ENCODE results near the gene IPO5.
"Not testable (repeated sequence)": the region's sequence is repeated elsewhere in the genome, so short reads cannot be mapped to it uniquely, and the experiment has no call there.

Gene IPO5

DNA sequence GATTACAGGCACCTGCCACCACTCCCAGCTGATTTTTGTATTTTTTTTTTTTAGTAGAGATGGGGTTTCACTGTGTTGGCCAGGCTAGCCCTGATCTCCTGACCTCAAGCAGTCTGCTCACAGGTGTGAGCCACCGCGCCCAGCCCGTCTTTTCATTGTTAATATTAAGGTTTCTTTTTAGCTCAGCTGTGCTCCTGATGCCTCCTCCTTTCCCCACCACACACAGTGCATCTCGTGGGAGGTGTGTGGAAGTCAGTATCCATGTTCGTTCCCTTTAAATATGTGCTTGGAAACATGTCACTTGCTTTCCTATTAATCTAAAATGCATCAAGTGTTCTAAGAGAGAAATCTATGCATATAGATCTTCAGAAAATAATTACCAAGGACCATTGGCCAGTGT is 53.5 kb downstream of the IPO5 start:
- no peak for DNase-seq (ENCODE audit: insufficient read length, low spot score)
- FAIRE-seq = peak; percentile 36
- TF ChIP-seq POLR2A (IDR thresholded peaks at IDR 0.05; ENCODE audit: low read depth, low read length) = no peak

DNA sequence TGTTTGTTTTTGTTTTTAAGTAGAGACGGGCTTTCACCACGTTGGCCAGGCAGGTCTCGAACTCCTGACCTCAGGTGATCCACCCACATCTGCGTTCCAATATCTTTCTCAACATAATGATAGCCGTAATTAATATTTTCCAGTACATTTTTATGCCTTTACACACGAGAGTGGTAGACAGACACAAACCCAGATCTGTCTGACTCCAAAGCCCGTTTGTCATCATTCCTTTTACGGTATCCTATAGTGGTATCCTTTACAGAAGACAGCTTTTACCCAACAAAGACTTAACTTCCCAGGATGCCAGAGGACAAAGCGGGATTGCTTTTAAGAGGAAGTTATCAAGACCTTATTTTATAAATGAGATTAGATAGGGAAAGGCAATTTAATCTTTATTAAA is 59.8 kb downstream of the IPO5 start:
- TF ChIP-seq POLR2A (IDR thresholded peaks at IDR 0.05; ENCODE audit: low read depth, low read length) = no peak
- FAIRE-seq (no peak), DNase-seq (ENCODE audit: insufficient read length, low spot score) (no peak)

DNA sequence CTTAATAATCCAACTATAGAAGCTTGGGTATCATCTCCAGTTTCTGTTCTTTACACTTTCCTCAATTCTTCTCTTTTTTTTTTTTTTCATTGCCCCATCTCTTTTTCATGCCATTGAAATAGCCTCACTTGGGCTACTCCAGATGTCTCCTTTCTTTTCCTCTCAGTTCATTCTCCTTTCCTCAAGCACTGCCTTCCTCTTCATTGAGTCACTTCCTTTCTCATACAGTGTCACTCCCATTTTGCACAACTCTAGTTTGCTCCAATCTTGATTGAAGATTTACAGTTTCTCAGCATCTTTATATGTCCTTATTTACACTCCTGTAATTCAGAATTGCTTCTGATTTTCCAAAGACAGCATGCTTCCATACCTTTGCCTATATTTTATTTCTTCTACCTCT is 61.3 kb downstream of the IPO5 start:
- no peak for TF ChIP-seq POLR2A (IDR thresholded peaks at IDR 0.05; ENCODE audit: low read depth, low read length)
- FAIRE-seq (peak; percentile 97), DNase-seq (ENCODE audit: insufficient read length, low spot score) (peak; percentile 23)

GRCh38 chr13:98018293-98018692 is 64.8 kb downstream of the IPO5 start:
- FAIRE-seq = peak; percentile 50
- no peak for DNase-seq (ENCODE audit: insufficient read length, low spot score)
- TF ChIP-seq POLR2A (IDR thresholded peaks at IDR 0.05; ENCODE audit: low read depth, low read length) = no peak

DNA sequence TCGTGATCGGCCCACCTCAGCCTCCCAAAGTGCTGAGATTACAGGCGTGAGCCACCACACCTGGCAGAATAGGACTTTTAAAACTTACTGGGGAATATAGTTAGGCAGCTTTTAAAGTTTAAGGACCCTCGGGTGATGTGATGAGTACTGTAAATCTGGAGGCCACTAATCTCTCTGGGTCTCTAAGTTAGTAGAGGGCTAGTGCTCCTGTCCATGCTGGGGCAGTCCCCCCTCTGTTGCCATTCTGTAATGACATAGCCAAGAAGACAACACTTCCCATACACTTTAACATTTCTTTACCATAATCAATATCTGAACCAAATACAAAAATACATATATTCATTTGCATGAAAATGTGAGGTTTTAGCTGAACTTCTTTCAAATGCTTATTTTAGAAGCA is 65.7 kb downstream of the IPO5 start:
- FAIRE-seq (no peak), DNase-seq (ENCODE audit: insufficient read length, low spot score) (no peak)
- no peak for TF ChIP-seq POLR2A (IDR thresholded peaks at IDR 0.05; ENCODE audit: low read depth, low read length)

GRCh38 chr13:98020271-98020670 is 66.8 kb downstream of the IPO5 start:
- TF ChIP-seq POLR2A (IDR thresholded peaks at IDR 0.05; ENCODE audit: low read depth, low read length) = no peak
- peak; percentile 84 for FAIRE-seq
- no peak for DNase-seq (ENCODE audit: insufficient read length, low spot score)

GRCh38 chr13:98022210-98022609 is 68.7 kb downstream of the IPO5 start:
- FAIRE-seq (peak; percentile 97), DNase-seq (ENCODE audit: insufficient read length, low spot score) (no peak)
- TF ChIP-seq POLR2A (IDR thresholded peaks at IDR 0.05; ENCODE audit: low read depth, low read length) = no peak

- no peak for FAIRE-seq
- no peak for TF ChIP-seq POLR2A (IDR thresholded peaks at IDR 0.05; ENCODE audit: low read depth, low read length)
- no peak for DNase-seq (ENCODE audit: insufficient read length, low spot score)
Measured at GRCh38 chr13:98025480-98026025, 72.1 kb downstream of the IPO5 start.

- TF ChIP-seq POLR2A (IDR thresholded peaks at IDR 0.05; ENCODE audit: low read depth, low read length) = no peak
- FAIRE-seq = peak; percentile 41
Measured at GRCh38 chr13:98026457-98026857, 73.0 kb downstream of the IPO5 start.

DNA sequence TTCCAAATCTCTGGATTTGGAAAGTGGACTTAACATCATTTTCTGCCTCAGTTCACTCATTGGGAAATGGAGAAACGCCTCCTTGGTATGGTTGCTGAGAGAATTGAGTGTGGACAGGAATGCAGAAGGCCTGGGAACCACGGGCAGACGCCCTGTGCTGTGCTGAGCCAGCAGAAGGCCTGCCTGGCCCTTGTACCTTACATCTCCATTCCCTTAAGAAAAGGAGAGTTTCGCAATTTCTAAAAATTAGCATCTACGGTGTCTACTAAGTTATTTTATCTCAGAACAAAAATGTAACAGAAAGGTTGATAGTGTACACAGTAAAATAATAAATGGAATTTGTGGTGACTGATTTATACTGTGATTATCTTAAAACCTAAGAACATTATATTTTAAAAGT is 78.7 kb downstream of the IPO5 start:
- TF ChIP-seq POLR2A (IDR thresholded peaks at IDR 0.05; ENCODE audit: low read depth, low read length) = no peak

More at GRCh38 chr13:98026457-98026857, 73.0 kb downstream of the IPO5 start:
- DNase-seq (ENCODE audit: insufficient read length, low spot score) = no peak

GRCh38 chr13:98033277-98034247 is 80.1 kb downstream of the IPO5 start:
- DNase-seq (ENCODE audit: insufficient read length, low spot score) (no peak), FAIRE-seq (no peak)
- TF ChIP-seq POLR2A (IDR thresholded peaks at IDR 0.05; ENCODE audit: low read depth, low read length) = no peak

More for the DNA sequence above, 78.7 kb downstream of the IPO5 start:
- DNase-seq (ENCODE audit: insufficient read length, low spot score) (no peak), FAIRE-seq (no peak)

DNA sequence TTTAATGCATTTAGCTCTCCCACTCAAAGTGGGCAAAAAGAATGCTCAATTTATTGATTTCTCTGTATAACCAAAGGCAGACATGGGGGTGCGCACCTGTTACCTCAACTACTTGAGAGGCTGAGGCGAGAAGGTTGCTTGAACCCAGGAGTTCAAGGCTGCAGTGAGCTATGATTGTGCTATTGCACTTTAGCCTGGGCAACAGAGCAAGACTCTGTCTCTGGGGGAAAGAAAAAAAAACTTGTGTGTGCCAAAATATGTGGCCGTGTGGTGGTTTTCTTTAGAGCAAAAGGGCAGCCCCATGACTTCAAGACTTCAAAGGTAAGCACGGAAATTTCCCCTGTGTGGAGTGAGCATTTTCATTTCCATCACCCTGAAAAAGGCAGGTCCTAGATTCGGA is 81.9 kb downstream of the IPO5 start:
- no peak for TF ChIP-seq POLR2A (IDR thresholded peaks at IDR 0.05; ENCODE audit: low read depth, low read length)
- DNase-seq (ENCODE audit: insufficient read length, low spot score) (no peak), FAIRE-seq (no peak)

DNA sequence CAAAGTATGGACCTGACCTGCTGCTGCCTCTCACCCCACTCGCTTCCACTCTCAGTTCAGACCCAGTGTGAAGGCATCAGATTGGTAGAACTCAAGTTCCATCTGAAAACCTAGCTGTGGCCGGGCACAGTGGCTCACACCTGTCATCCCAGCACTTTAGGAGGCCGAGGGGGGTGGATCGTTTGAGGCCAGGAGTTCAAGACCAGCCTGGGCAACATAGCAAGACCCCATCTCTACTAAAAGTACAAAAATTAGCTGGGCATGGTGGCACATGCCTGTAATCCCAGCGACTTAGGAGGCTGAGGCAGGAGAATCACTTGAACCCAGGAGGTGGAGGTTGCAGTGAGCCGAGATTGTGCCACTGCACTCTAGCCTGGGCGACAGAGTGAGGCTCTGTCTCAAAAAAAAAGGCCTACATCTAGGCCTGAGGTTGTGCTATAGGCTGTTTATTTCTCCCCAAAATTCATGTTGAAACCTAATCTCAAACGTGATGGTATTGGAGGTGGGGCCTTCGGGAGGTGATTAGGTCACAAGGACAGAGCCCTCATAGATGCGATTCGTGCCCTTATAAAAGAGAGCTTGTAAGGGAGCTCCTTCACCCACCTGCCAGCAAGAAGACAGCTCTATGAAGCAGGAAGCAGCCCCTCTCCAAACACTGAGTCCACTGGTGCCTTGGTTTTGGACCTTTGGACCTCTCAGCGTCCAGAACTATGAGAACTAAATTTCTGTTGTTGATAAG is 83.3 kb downstream of the IPO5 start:
- DNase-seq (ENCODE audit: insufficient read length, low spot score); FAIRE-seq: not testable (repeated sequence)

GRCh38 chr13:98039261-98039660 is 85.8 kb downstream of the IPO5 start:
- FAIRE-seq = no peak
- TF ChIP-seq POLR2A (IDR thresholded peaks at IDR 0.05; ENCODE audit: low read depth, low read length) = no peak
- DNase-seq (ENCODE audit: insufficient read length, low spot score) = no peak

All from H54 (cell line).